ENCODE data around the gene CCR8.

The CCR8 gene

DNA sequence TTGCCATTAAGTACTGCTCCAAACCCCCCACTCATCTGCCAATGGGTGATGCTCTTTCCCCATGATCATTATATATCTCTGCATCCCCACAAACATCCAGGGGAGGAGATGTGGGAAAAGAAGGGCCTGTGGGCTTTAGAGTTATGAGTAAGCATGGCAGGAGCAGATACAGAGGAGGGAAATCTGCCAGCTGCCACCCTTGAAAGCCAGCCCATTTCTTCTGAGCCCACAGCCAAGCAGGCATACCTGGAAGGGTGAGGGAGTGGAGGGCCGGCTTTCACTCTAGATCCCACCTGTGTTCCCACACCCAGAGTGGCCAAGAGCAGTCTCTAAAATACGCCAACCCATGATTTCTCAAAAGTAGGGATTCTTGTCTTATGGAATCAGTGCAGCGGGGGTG lies 51.9 kb downstream of the CCR8 start:
- Histone ChIP-seq H3K27ac (no peak overlapping the region), H3K4me3 (no peak overlapping the region)

All from skin epidermis (tissue), 12 donors.